OCI-LY1 (cell line): ENCODE results near the gene RAPGEF5.

ENCODE experiments used
- H2AFZ ChIP-seq: fragments of 200-600 bp; sonication (generic), shearing (Covaris generic); 2 replicates; pipeline ENCODE4 v1.6.0; 2014; ENCODE audit warnings: antibody characterized with exemption, mild to moderate bottlenecking, low read length
- H3F3A ChIP-seq: fragments of 200-600 bp; sonication (generic), shearing (Covaris generic); 2 replicates; pipeline ENCODE4 v1.6.0; 2014; ENCODE audit warnings: mild to moderate bottlenecking, antibody characterized with exemption, low read length, moderate library complexity; ENCODE audit not compliant: insufficient read depth
- H3K27ac ChIP-seq: fragments of 200-600 bp; sonication (generic); 2 replicates; pipeline ENCODE4 v1.5.1; 2014; ENCODE audit warnings: low read length, mixed run types, mild to moderate bottlenecking, low read depth; ENCODE audit not compliant: poor library complexity, severe bottlenecking
- H3K27me3 ChIP-seq: fragments of 200-600 bp; sonication (generic); 2 replicates; pipeline ENCODE4 v1.6.0; 2014; ENCODE audit warnings: antibody characterized with exemption, mild to moderate bottlenecking, low read length, moderate library complexity; ENCODE audit not compliant: insufficient read depth
- H3K36me3 ChIP-seq: fragments of 200-600 bp; sonication (generic); 2 replicates; pipeline ENCODE4 v1.6.1; 2014; ENCODE audit warnings: mild to moderate bottlenecking, antibody characterized with exemption, low read length, moderate library complexity, mixed read lengths; ENCODE audit not compliant: insufficient read depth
- H3K4me1 ChIP-seq: fragments of 200-600 bp; sonication (generic); 2 replicates; pipeline ENCODE4 v1.5.1; 2014; ENCODE audit warnings: mild to moderate bottlenecking, low read length, moderate library complexity; ENCODE audit not compliant: insufficient read depth, severe bottlenecking
- H3K4me2 ChIP-seq: fragments of 200-600 bp; sonication (generic), shearing (Covaris generic); 2 replicates; pipeline ENCODE4 v1.6.1; 2014; ENCODE audit warnings: low read length
- H3K4me3 ChIP-seq: fragments of 200-600 bp; sonication (generic); 2 replicates; pipeline ENCODE4 v1.5.1; 2014; ENCODE audit warnings: low read length, low read depth, mild to moderate bottlenecking, mixed read lengths; ENCODE audit not compliant: poor library complexity, severe bottlenecking
- H3K79me2 ChIP-seq: fragments of 200-600 bp; shearing (Covaris generic); 2 replicates; pipeline ENCODE4 v1.6.1; 2016; ENCODE audit warnings: mixed run types, low read length, mixed read lengths; ENCODE audit not compliant: insufficient read depth
- H3K9ac ChIP-seq: fragments of 200-600 bp; sonication (generic), shearing (Covaris generic); 2 replicates; pipeline ENCODE4 v1.6.1; 2014; ENCODE audit warnings: mild to moderate bottlenecking, low read length, mixed read lengths
- H3K9me2 ChIP-seq: fragments of 200-600 bp; sonication (generic), shearing (Covaris generic); 2 replicates; pipeline ENCODE4 v1.6.1; 2014; ENCODE audit warnings: low read depth, mild to moderate bottlenecking, low read length, mixed read lengths
- H3K9me3 ChIP-seq: fragments of 200-600 bp; shearing (Covaris generic); 2 replicates; pipeline ENCODE4 v1.6.1; 2014; ENCODE audit warnings: low read length, mixed read lengths
- H4K20me1 ChIP-seq: fragments of 200-600 bp; sonication (generic), shearing (Covaris generic); 2 replicates; pipeline ENCODE4 v1.6.0; 2016; ENCODE audit warnings: mild to moderate bottlenecking, low read length; ENCODE audit not compliant: insufficient read depth
- CTCF ChIP-seq: fragments of 200-600 bp; sonication (generic), shearing (Covaris generic); IDR thresholded peaks from 2 replicates; pipeline ENCODE4 v1.5.1; 2017; ENCODE audit warnings: mild to moderate bottlenecking, antibody characterized with exemption, low read length, moderate library complexity, mixed read lengths
- EZH2 ChIP-seq: fragments of 200-600 bp; sonication (generic), shearing (Covaris generic); IDR thresholded peaks from 2 replicates; pipeline ENCODE4 v1.8.0; 2017; ENCODE audit warnings: borderline replicate concordance, mixed run types, mild to moderate bottlenecking, antibody characterized with exemption, low read length, moderate library complexity, mixed read lengths

RAPGEF5 gene

GRCh38 chr7:22238354-22239311 is 118.3 kb downstream of the RAPGEF5 start:
- no peaks in the 10 kb centered on the region for H3K4me1 ChIP-seq
- H3K4me2 ChIP-seq = no peak overlapping the region
- H3K4me3 ChIP-seq = no peak overlapping the region
- H3K79me2 ChIP-seq = no peaks in the 10 kb centered on the region
- TF ChIP-seq CTCF (no peak), EZH2 (no peak)
- no peaks in the 10 kb centered on the region for H3K9me3 ChIP-seq
- H3K9me2 ChIP-seq = no peaks in the 10 kb centered on the region
- no peak overlapping the region for H2AFZ ChIP-seq
- H4K20me1 ChIP-seq = no peaks in the 10 kb centered on the region
- no peaks in the 10 kb centered on the region for H3F3A ChIP-seq
- no peaks in the 10 kb centered on the region for H3K27me3 ChIP-seq
- peaks cover 10% of the 10 kb centered on the region for H3K36me3 ChIP-seq
- H3K27ac ChIP-seq = no peak overlapping the region
- no peak overlapping the region for H3K9ac ChIP-seq

- H3K36me3 ChIP-seq = no peaks in the 10 kb centered on the region
- H2AFZ ChIP-seq = no peak overlapping the region
- no peaks in the 10 kb centered on the region for H3K4me1 ChIP-seq
- H3K4me3 ChIP-seq = no peak overlapping the region
- no peak overlapping the region for H3K4me2 ChIP-seq
- no peaks in the 10 kb centered on the region for H3K79me2 ChIP-seq
- H4K20me1 ChIP-seq = no peaks in the 10 kb centered on the region
- H3F3A ChIP-seq = no peaks in the 10 kb centered on the region
- H3K9me2 ChIP-seq = no peaks in the 10 kb centered on the region
- H3K27ac ChIP-seq = no peak overlapping the region
- no peaks in the 10 kb centered on the region for H3K9me3 ChIP-seq
- TF ChIP-seq CTCF (no peak), EZH2 (no peak)
- no peak overlapping the region for H3K9ac ChIP-seq
- no peaks in the 10 kb centered on the region for H3K27me3 ChIP-seq
These were observed 121.8 kb downstream of the RAPGEF5 start for GRCh38 chr7:22235134-22235533.

GRCh38 chr7:22234227-22234626 is 122.7 kb downstream of the RAPGEF5 start:
- Histone ChIP-seq H3K9me2 (no peaks in the 10 kb centered on the region), H3K4me2 (no peak overlapping the region), H3K36me3 (no peaks in the 10 kb centered on the region), H3K27ac (no peak overlapping the region), H3K79me2 (no peaks in the 10 kb centered on the region), H2AFZ (no peak overlapping the region), H4K20me1 (no peaks in the 10 kb centered on the region), H3K9me3 (no peaks in the 10 kb centered on the region), H3K9ac (no peak overlapping the region), H3K4me1 (no peaks in the 10 kb centered on the region), H3K4me3 (no peak overlapping the region), H3K27me3 (no peaks in the 10 kb centered on the region), H3F3A (no peaks in the 10 kb centered on the region)
- TF ChIP-seq CTCF (no peak), EZH2 (no peak)
